HG02798 (cell line): ENCODE results near the gene ZKSCAN5.
A peak's percentile ranks its signal among the peaks of the same experiment; 100 is the strongest.
"Not testable (repeated sequence)": the region's sequence is repeated elsewhere in the genome, so short reads cannot be mapped to it uniquely, and the experiment has no call there.

ENCODE experiments used
- ATAC-seq: cut with Tn5 transposase; IDR thresholded peaks from one replicate; pipeline ENCODE4 v1.9.1; 2021; ENCODE audit warnings: mild to moderate bottlenecking; ENCODE audit not compliant: unreplicated experiment, poor library complexity

ZKSCAN5 gene

GRCh38 chr7:99551334-99551733 is 46.9 kb downstream of the ZKSCAN5 start:
- ATAC-seq: no peak

GRCh38 chr7:99551767-99552463 is 47.5 kb downstream of the ZKSCAN5 start, which contains the start of gene FAM200A:
Gene FAM200A (minus strand): TSS chr7:99552114. CDS start chr7:99548407, 3,707 bp downstream.
- ATAC-seq: peak; percentile 98

GRCh38 chr7:99553039-99553438 is 48.6 kb downstream of the ZKSCAN5 start:
- no peak for ATAC-seq

- ATAC-seq: no peak
Measured at GRCh38 chr7:99554939-99555338, 50.5 kb downstream of the ZKSCAN5 start.

GRCh38 chr7:99557196-99557607 is 52.7 kb downstream of the ZKSCAN5 start:
- no peak for ATAC-seq

GRCh38 chr7:99557940-99558305 is 53.5 kb downstream of the ZKSCAN5 start:
- peak; percentile 53 for ATAC-seq

GRCh38 chr7:99558306-99559174 is 54.1 kb downstream of the ZKSCAN5 start, which contains the start of gene ZNF655:
Gene ZNF655 (plus strand): TSS chr7:99558642. CDS start chr7:99560560, 1,918 bp downstream.
- ATAC-seq: peak; percentile 87

GRCh38 chr7:99559175-99559915 is 54.9 kb downstream of the ZKSCAN5 start:
- ATAC-seq: no peak

- no peak for ATAC-seq
Measured at GRCh38 chr7:99560834-99561736, 56.6 kb downstream of the ZKSCAN5 start.

- no peak for ATAC-seq
Measured at GRCh38 chr7:99561737-99562051, 57.2 kb downstream of the ZKSCAN5 start.

GRCh38 chr7:99562114-99562784 is 57.8 kb downstream of the ZKSCAN5 start:
- no peak for ATAC-seq

GRCh38 chr7:99562832-99563231 is 58.4 kb downstream of the ZKSCAN5 start:
- ATAC-seq: no peak

GRCh38 chr7:99563650-99564049 is 59.2 kb downstream of the ZKSCAN5 start:
- no peak for ATAC-seq

- ATAC-seq: not testable (repeated sequence)
Measured at GRCh38 chr7:99568770-99569169, 64.3 kb downstream of the ZKSCAN5 start.

GRCh38 chr7:99571768-99572167 is 67.3 kb downstream of the ZKSCAN5 start:
- ATAC-seq: no peak

- ATAC-seq: no peak
Measured at GRCh38 chr7:99573257-99573656, 68.8 kb downstream of the ZKSCAN5 start.

GRCh38 chr7:99576251-99576650 is 71.8 kb downstream of the ZKSCAN5 start:
- no peak for ATAC-seq

GRCh38 chr7:99579281-99579955 is 75.0 kb downstream of the ZKSCAN5 start:
- no peak for ATAC-seq
